Neural cell (in vitro differentiated cells): Measurements from ENCODE around the gene DIAPH2. TPM values are rescaled to one million over a fixed set of nuclear protein-coding genes. Genes with fewer than 3 reads are reported as not detected.

Source experiments
- H2AFZ ChIP-seq: fragments of 200-600, 300-800 bp; sonication (generic), shearing (Covaris generic); 2 replicates; pipeline ENCODE4 v1.6.0; 2014; ENCODE audit warnings: low read depth, mild to moderate bottlenecking, antibody characterized with exemption, low read length, moderate library complexity
- H3F3A ChIP-seq: fragments of 200-600 bp; shearing (Covaris generic); 2 replicates; pipeline ENCODE4 v1.6.1; 2016; ENCODE audit warnings: mild to moderate bottlenecking, moderate library complexity, mixed read lengths, antibody characterized with exemption, low read length; ENCODE audit not compliant: insufficient read depth, poor library complexity, severe bottlenecking
- H3K27ac ChIP-seq: fragments of 200-600, 300-800 bp; sonication (generic), shearing (Covaris generic); 2 replicates; pipeline ENCODE4 v1.5.1; 2014; ENCODE audit warnings: mild to moderate bottlenecking, low read length, moderate library complexity
- H3K27me3 ChIP-seq: fragments of 300-800, 200-600 bp; sonication (generic), shearing (Covaris generic); 2 replicates; pipeline ENCODE4 v1.6.0; 2014; ENCODE audit warnings: mild to moderate bottlenecking, low read depth, low read length, moderate library complexity; ENCODE audit not compliant: insufficient read depth
- H3K36me3 ChIP-seq: fragments of 300-800, 200-600 bp; sonication (generic), shearing (Covaris generic); 2 replicates; pipeline ENCODE4 v1.5.1; 2014; ENCODE audit warnings: mild to moderate bottlenecking, antibody characterized with exemption, low read length, moderate library complexity; ENCODE audit not compliant: insufficient read depth
- H3K4me2 ChIP-seq: fragments of 300-800, 200-600 bp; sonication (generic), shearing (Covaris generic); 2 replicates; pipeline ENCODE4 v1.6.0; 2014; ENCODE audit warnings: mild to moderate bottlenecking, low read length
- H3K4me3 ChIP-seq: fragments of 300-800, 200-600 bp; sonication (generic), shearing (Covaris generic); 2 replicates; pipeline ENCODE4 v1.5.1; 2014; ENCODE audit warnings: mild to moderate bottlenecking, low read length, moderate library complexity
- H3K79me2 ChIP-seq: fragments of 200-600 bp; shearing (Covaris generic); replicated peaks from 2 replicates; pipeline ENCODE4 v1.6.0; 2014; ENCODE audit warnings: mild to moderate bottlenecking, low read length, moderate library complexity; ENCODE audit not compliant: insufficient read depth
- H3K9ac ChIP-seq: fragments of 300-800, 200-600 bp; sonication (generic), shearing (Covaris generic); 2 replicates; pipeline ENCODE4 v1.6.1; 2016; ENCODE audit warnings: mild to moderate bottlenecking, low read length, mixed read lengths
- H3K9me2 ChIP-seq: fragments of 200-600 bp; shearing (Covaris generic); 2 replicates; pipeline ENCODE4 v1.6.1; 2016; ENCODE audit warnings: mild to moderate bottlenecking, low read length, mixed read lengths; ENCODE audit not compliant: insufficient read depth
- H3K9me3 ChIP-seq: fragments of 200-600, 300-800 bp; sonication (generic), shearing (Covaris generic); 2 replicates; pipeline ENCODE4 v1.6.1; 2016; ENCODE audit warnings: mild to moderate bottlenecking, mixed run types, low read length, moderate library complexity, mixed read lengths
- H4K20me1 ChIP-seq: fragments of 200-600 bp; shearing (Covaris generic); 2 replicates; pipeline ENCODE4 v1.6.1; 2016; ENCODE audit warnings: mild to moderate bottlenecking, mixed run types; ENCODE audit not compliant: insufficient read depth
- CTCF ChIP-seq: fragments of 450-650 bp; IDR thresholded peaks from 2 replicates; pipeline ENCODE4 v1.5.1; 2014; ENCODE audit warnings: antibody characterized with exemption, mild to moderate bottlenecking, moderate library complexity; ENCODE audit not compliant: poor library complexity, severe bottlenecking
- EP300 ChIP-seq: fragments of 450-650 bp; conservative IDR thresholded peaks from 2 replicates; pipeline ENCODE4 v1.6.1; 2014; ENCODE audit warnings: antibody characterized with exemption, mild to moderate bottlenecking, moderate library complexity; ENCODE audit not compliant: poor library complexity, severe bottlenecking
- EZH2 ChIP-seq: fragments of 200-600, 300-800 bp; shearing (Covaris generic), sonication (generic); IDR thresholded peaks from 2 replicates; pipeline ENCODE4 v1.6.1; 2014; ENCODE audit warnings: antibody characterized with exemption, low read length, borderline replicate concordance, mild to moderate bottlenecking; ENCODE audit not compliant: insufficient read depth, poor library complexity, severe bottlenecking
- MXI1 ChIP-seq: fragments of 450-650 bp; conservative IDR thresholded peaks from 2 replicates; pipeline ENCODE4 v1.6.1; 2014; ENCODE audit warnings: antibody characterized with exemption, mild to moderate bottlenecking; ENCODE audit not compliant: poor library complexity, severe bottlenecking
- POLR2AphosphoS5 ChIP-seq: IDR thresholded peaks from 2 replicates; pipeline ENCODE4 v1.6.1; 2012
- RAD21 ChIP-seq: fragments of 450-650 bp; conservative IDR thresholded peaks from 2 replicates; pipeline ENCODE4 v1.6.1; 2014; ENCODE audit warnings: antibody characterized with exemption, mild to moderate bottlenecking, moderate library complexity
- REST ChIP-seq: IDR thresholded peaks from 2 replicates; pipeline ENCODE4 v1.6.1; 2012; ENCODE audit warnings: borderline replicate concordance
- SMC3 ChIP-seq: fragments of 450-650 bp; conservative IDR thresholded peaks from 2 replicates; pipeline ENCODE4 v1.6.1; 2014; ENCODE audit warnings: antibody characterized with exemption, mild to moderate bottlenecking, moderate library complexity; ENCODE audit not compliant: poor library complexity
- TAF1 ChIP-seq: IDR thresholded peaks from 2 replicates; pipeline ENCODE4 v1.6.1; 2012; ENCODE audit warnings: low read depth
- polyA plus RNA-seq: library from polyadenylated mRNA; depleted of rRNA; stranded (reverse); fragments of >200 nt; gene quantifications from 2 replicates; pipeline ENCODE4 v1.2.3, GENCODE V29; 2014

DIAPH2 gene
- polyA plus RNA-seq, 1 donor from 2014 or later: 0.07 TPM

- H3K9me3 ChIP-seq: no peaks in the 10 kb centered on the region
- no peak overlapping the region for H2AFZ ChIP-seq
Measured at GRCh38 chrX:97060020-97060419, 375.4 kb downstream of the DIAPH2 start.

DNA sequence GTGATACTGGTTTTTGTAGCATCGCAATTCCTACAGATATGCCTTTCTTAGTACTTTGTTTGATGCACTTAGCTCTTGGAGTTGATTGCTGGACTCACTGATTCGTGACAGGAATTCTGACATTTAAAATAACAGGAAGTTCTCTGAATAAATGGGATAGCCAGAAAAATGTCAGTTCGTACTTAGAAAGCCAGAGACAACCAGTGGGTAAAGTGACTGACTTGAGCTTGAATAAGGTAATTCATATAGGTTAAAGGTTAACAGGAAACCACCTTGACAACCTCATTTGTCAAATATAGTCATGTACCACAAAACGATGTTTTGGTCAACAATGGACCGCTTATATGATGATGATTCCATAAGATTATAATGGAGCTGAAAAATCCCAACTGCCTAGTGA lies 380.4 kb downstream of the DIAPH2 start:
- Histone ChIP-seq H3K9me2 (no peaks in the 10 kb centered on the region), H3K9ac (no peak overlapping the region), H3K4me2 (no peak overlapping the region), H4K20me1 (no peaks in the 10 kb centered on the region), H3K9me3 (no peaks in the 10 kb centered on the region), H3K4me3 (no peak overlapping the region), H3K27ac (no peak overlapping the region), H3K36me3 (no peaks in the 10 kb centered on the region), H3K27me3 (no peaks in the 10 kb centered on the region), H3K79me2 (no peaks in the 10 kb centered on the region), H3F3A (no peaks in the 10 kb centered on the region), H2AFZ (no peak overlapping the region)
- TF ChIP-seq MXI1: no peak
- peak; percentile 39 for TF ChIP-seq REST
- TF ChIP-seq EP300: no peak

More at GRCh38 chrX:97060020-97060419, 375.4 kb downstream of the DIAPH2 start:
- no peak overlapping the region for H3K9ac ChIP-seq
- H3K27me3 ChIP-seq: no peaks in the 10 kb centered on the region
- H4K20me1 ChIP-seq: no peaks in the 10 kb centered on the region
- TF ChIP-seq EP300 (no peak), REST (no peak), POLR2AphosphoS5 (no peak), EZH2 (no peak), TAF1 (no peak), MXI1 (no peak), SMC3 (no peak), RAD21 (no peak), CTCF (no peak)
- H3K36me3 ChIP-seq: no peaks in the 10 kb centered on the region
- no peaks in the 10 kb centered on the region for H3F3A ChIP-seq
- H3K4me3 ChIP-seq: no peak overlapping the region
- H3K27ac ChIP-seq: no peak overlapping the region
- H3K4me2 ChIP-seq: no peak overlapping the region
- no peaks in the 10 kb centered on the region for H3K79me2 ChIP-seq
- H3K9me2 ChIP-seq: no peaks in the 10 kb centered on the region
